ENCODE measurements around the gene TIMM44.
A peak's percentile ranks its signal among the peaks of the same experiment; 100 is the strongest.
"Not testable (repeated sequence)": the region's sequence is repeated elsewhere in the genome, so short reads cannot be mapped to it uniquely, and the experiment has no call there.

The TIMM44 gene

GRCh38 chr19:7918062-7918614 lies 25.3 kb downstream of the TIMM44 start:
- TF ChIP-seq CTCF (conservative IDR thresholded peaks at IDR 0.05), result peak; percentile 40
- not testable (repeated sequence) for H3K27ac ChIP-seq

GRCh38 chr19:7917267-7918061 lies 26.0 kb downstream of the TIMM44 start:
- peak; percentile 71 for TF ChIP-seq CTCF (conservative IDR thresholded peaks at IDR 0.05)
- H3K27ac ChIP-seq, result no peak overlapping the region; the same call in 1 of the 2 replicates

DNA sequence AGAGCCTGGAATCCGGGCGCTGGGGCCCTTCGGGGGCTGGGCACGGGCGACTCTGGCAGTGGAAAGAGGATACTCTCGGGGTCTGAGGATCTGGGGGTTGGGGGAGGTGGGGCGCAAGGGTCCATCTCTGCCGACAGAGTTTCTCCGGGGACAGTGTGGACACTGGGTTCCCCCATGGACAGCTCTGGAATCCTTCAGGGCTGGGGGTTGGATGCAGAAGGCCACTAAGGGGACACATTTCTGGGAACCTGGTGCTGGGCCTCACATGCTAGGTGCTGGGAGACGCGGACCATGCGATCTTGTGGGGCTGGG lies 26.6 kb downstream of the TIMM44 start:
- no peak for TF ChIP-seq CTCF (conservative IDR thresholded peaks at IDR 0.05)
- no peak overlapping the region; the same call in 1 of the 2 replicates for H3K27ac ChIP-seq

GRCh38 chr19:7916103-7916954 lies 27.1 kb downstream of the TIMM44 start:
- 0 out of 2 replicates have a peak, but pooled peaks have one; percentile 4 for TF ChIP-seq CTCF (conservative IDR thresholded peaks at IDR 0.05)
- H3K27ac ChIP-seq, result no peak overlapping the region; the same call in 1 of the 2 replicates

GRCh38 chr19:7915250-7916102 lies 28.0 kb downstream of the TIMM44 start:
- no peak overlapping the region for H3K27ac ChIP-seq
- TF ChIP-seq CTCF (conservative IDR thresholded peaks at IDR 0.05), result no peak

- no peak within 1 kb of the TSS for H3K27ac ChIP-seq
- no peak for TF ChIP-seq CTCF (conservative IDR thresholded peaks at IDR 0.05)
Measured at GRCh38 chr19:7914598-7915045, 28.8 kb downstream of the TIMM44 start, which contains the start of gene TGFBR3L. Gene TGFBR3L (plus strand): TSS chr19:7914830.

All from VCaP (cell line).